PFSK-1 (cell line): ENCODE measurements around the gene AGPAT4.

ENCODE experiments used
- FOXP2 ChIP-seq: optimal IDR thresholded peaks from 2 replicates; pipeline ENCODE3; 2011; ENCODE audit warnings: borderline replicate concordance, control low read depth, inconsistent platforms; ENCODE audit not compliant: insufficient read depth; ENCODE audit errors: extremely low read length, extremely low read depth
- POLR2AphosphoS5 ChIP-seq: IDR thresholded peaks from 2 replicates; pipeline ENCODE4 v1.6.1; 2012; ENCODE audit warnings: low read depth, mild to moderate bottlenecking, control low read depth, low read length, moderate library complexity
- REST ChIP-seq, 2 experiments: IDR thresholded peaks; 2 replicates each; pipeline versions ENCODE4 v1.6.1 to v1.8.0; 2011 to 2012; ENCODE audit warnings: low read depth in 2 of 2, low read length in 2 of 2, control low read depth in 1 of 2, inconsistent platforms in 1 of 2, mild to moderate bottlenecking in 1 of 2, moderate library complexity in 1 of 2; ENCODE audit not compliant: insufficient read depth in 1 of 2
- SIN3A ChIP-seq: IDR thresholded peaks from 2 replicates; pipeline ENCODE4 v1.6.1; 2012; ENCODE audit warnings: mild to moderate bottlenecking, low read length, moderate library complexity, borderline replicate concordance; ENCODE audit not compliant: insufficient read depth
- TAF1 ChIP-seq: IDR thresholded peaks from 2 replicates; pipeline ENCODE4 v1.6.1; 2012; ENCODE audit warnings: low read length, control low read depth, borderline replicate concordance; ENCODE audit not compliant: insufficient read depth

Gene AGPAT4

GRCh38 chr6:161110028-161110779, 163.7 kb downstream of the AGPAT4 start:
- TF ChIP-seq REST (IDR thresholded peaks at IDR 0.05; ENCODE audit: insufficient read depth in 1 of 2, low read depth in 2 of 2, low read length in 2 of 2): no peak
- TF ChIP-seq SIN3A: no peak
- no peak for TF ChIP-seq FOXP2
- no peak for TF ChIP-seq POLR2AphosphoS5
- TF ChIP-seq TAF1: no peak

DNA sequence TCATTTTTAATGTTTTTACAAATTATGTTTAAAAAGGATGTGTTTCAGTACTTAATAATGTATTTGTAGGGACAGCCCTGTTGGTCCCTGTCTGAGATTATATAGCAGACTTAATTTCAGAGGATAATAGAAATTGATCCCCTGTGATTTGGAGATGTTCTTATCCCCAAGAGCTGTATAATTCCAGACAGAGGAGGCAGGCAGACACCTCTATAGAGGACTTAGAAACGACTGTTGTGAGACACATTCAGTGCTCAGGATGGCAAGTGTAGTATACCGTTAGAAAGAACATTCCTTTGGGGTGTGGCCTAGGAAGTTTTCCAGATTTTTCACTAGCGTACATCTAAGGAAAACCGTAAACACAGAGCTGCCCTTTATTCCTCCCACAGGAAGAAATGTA, 164.5 kb downstream of the AGPAT4 start:
- no peak for TF ChIP-seq SIN3A
- TF ChIP-seq POLR2AphosphoS5: no peak
- no peak for TF ChIP-seq REST (IDR thresholded peaks at IDR 0.05; ENCODE audit: insufficient read depth in 1 of 2, low read depth in 2 of 2, low read length in 2 of 2)

GRCh38 chr6:161108916-161109315, 164.9 kb downstream of the AGPAT4 start:
- TF ChIP-seq TAF1 (no peak), POLR2AphosphoS5 (no peak), FOXP2 (no peak), REST (IDR thresholded peaks at IDR 0.05; ENCODE audit: insufficient read depth in 1 of 2, low read depth in 2 of 2, low read length in 2 of 2) (no peak)

DNA sequence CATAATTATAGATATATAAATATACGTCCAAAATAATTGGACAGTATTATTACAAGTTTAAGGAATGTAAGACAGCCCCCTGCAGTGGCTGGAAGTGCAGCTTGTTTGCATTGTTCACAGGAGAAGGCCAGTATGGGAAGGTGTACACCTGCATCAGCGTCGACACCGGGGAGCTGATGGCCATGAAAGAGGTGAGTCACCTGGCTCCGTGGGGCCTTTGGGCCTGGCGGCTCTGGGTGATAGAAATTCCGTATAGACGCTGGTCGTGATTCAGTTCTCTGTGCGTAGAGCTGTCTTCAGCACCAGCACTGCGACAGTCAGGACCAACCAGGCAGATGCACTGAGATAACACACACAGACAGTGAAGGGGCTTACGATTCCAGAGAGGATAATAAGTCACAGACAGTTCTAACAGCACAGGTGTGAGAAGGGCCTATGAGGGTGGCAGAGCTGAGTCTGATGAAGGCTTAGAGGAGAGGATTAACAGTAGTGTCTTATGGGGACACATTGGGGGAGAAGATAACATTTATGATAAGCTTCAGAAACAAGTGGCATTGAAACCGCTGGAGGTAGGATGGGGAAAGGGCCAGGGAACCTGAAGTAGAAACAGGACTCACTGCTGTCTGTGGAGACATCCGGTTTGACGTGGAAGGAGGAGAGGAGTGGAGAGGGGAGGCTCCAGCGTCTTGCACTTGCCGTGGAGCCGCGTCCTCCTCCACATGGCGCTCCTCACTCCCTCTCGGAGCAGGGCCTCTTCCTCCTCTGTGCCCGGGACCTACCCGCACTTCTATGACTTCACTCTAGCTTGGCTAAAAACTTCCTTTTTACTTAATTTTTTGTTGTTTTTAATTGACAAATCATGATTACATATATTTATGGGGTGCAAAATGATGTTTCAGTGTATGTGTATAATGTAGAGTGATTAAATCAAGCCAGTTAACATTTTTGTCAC, 165.8 kb downstream of the AGPAT4 start:
- TF ChIP-seq SIN3A (no peak), REST (IDR thresholded peaks at IDR 0.05; ENCODE audit: insufficient read depth in 1 of 2, low read depth in 2 of 2, low read length in 2 of 2) (no peak), TAF1 (no peak), POLR2AphosphoS5 (no peak), FOXP2 (no peak)
